DND-41 (cell line): ENCODE measurements around the gene POLR2I.
A peak's percentile ranks its signal among the peaks of the same experiment; 100 is the strongest.

ENCODE experiments used
- ATAC-seq: fragments of 200-7000 bp; cut with Tn5 transposase; 3 replicates; pipeline ENCODE4 v1.9.1; 2021; ENCODE audit warnings: low read depth; ENCODE audit not compliant: insufficient read depth
- DNase-seq: peaks from one replicate; pipeline ENCODE4 v3.0.0-alpha.2; 2020
- H2AFZ ChIP-seq: 2 replicates; pipeline ENCODE4 v1.6.0; 2012; ENCODE audit warnings: low read depth, low read length
- H3K27ac ChIP-seq: 2 replicates; pipeline ENCODE4 v1.5.1; 2012; ENCODE audit warnings: low read length, inconsistent platforms
- H3K27me3 ChIP-seq: fragments of 200-600 bp; sonication (generic); 2 replicates; pipeline ENCODE4 v1.6.0; 2012; ENCODE audit warnings: low read length, mild to moderate bottlenecking, inconsistent platforms; ENCODE audit not compliant: insufficient read depth, poor library complexity
- H3K36me3 ChIP-seq: 2 replicates; pipeline ENCODE4 v1.5.1; 2012; ENCODE audit warnings: low read length, inconsistent platforms; ENCODE audit not compliant: insufficient read depth
- H3K4me1 ChIP-seq: 2 replicates; pipeline ENCODE4 v1.5.1; 2012; ENCODE audit warnings: mild to moderate bottlenecking, low read length; ENCODE audit not compliant: insufficient read depth
- H3K4me2 ChIP-seq: 2 replicates; pipeline ENCODE4 v1.6.0; 2012; ENCODE audit warnings: mild to moderate bottlenecking, moderate library complexity, low read length, inconsistent platforms; ENCODE audit not compliant: insufficient read depth
- H3K4me3 ChIP-seq, 2 experiments: fragments of 200-600 bp in 1 of 2; shearing (Covaris generic) in 1 of 2; 2 replicates each; pipeline ENCODE4 v1.5.1; 2012 to 2016; ENCODE audit warnings: inconsistent platforms in 2 of 2, low read length in 2 of 2, mild to moderate bottlenecking in 2 of 2, low read depth in 1 of 2, moderate library complexity in 1 of 2
- H3K79me2 ChIP-seq: 2 replicates; pipeline ENCODE4 v1.6.0; 2012; ENCODE audit warnings: low read length, inconsistent platforms; ENCODE audit not compliant: insufficient read depth
- H3K9ac ChIP-seq: 2 replicates; pipeline ENCODE4 v1.6.0; 2012; ENCODE audit warnings: low read depth, mild to moderate bottlenecking, inconsistent platforms, low read length, moderate library complexity
- H3K9me3 ChIP-seq: 2 replicates; pipeline ENCODE4 v1.5.1; 2012; ENCODE audit warnings: low read length, moderate library complexity, mild to moderate bottlenecking, inconsistent platforms; ENCODE audit not compliant: insufficient read depth, severe bottlenecking
- H4K20me1 ChIP-seq: 2 replicates; pipeline ENCODE4 v1.6.0; 2012; ENCODE audit warnings: low read length; ENCODE audit not compliant: insufficient read depth
- CTCF ChIP-seq: IDR thresholded peaks from 2 replicates; pipeline ENCODE4 v1.5.1; 2012; ENCODE audit warnings: borderline replicate concordance, low read length, moderate library complexity, mild to moderate bottlenecking; ENCODE audit not compliant: poor library complexity, severe bottlenecking; ENCODE audit errors: extremely low read depth
- EZH2 ChIP-seq: IDR thresholded peaks from 3 replicates; pipeline ENCODE4 v1.6.1; 2012; ENCODE audit warnings: borderline replicate concordance, low read depth, mild to moderate bottlenecking, moderate library complexity, low read length, inconsistent platforms; ENCODE audit not compliant: severe bottlenecking

Gene POLR2I

GRCh38 chr19:36113894-36114720 lies 568 bp downstream of the POLR2I start:
- Histone ChIP-seq H3K4me1 (peaks cover 34% of the 10 kb centered on the region), H3K4me2 (peak overlapping the region; percentile 96), H3K79me2 (peaks cover 41% of the 10 kb centered on the region), H3K36me3 (peaks cover 49% of the 10 kb centered on the region), H4K20me1 (peaks cover 12% of the 10 kb centered on the region), H2AFZ (peak overlapping the region; percentile 80), H3K9ac (peak overlapping the region; percentile 72), H3K27me3 (no peaks in the 10 kb centered on the region), H3K27ac (peak overlapping the region; percentile 79), H3K4me3 (peak overlapping the region; percentile 55 to 68; a peak in 3 of 4 replicates), H3K9me3 (no peaks in the 10 kb centered on the region)
- DNase-seq (no peak), ATAC-seq (no peak)
- TF ChIP-seq CTCF (peak; percentile 15), EZH2 (no peak)

GRCh38 chr19:36113425-36113824 lies 1.2 kb downstream of the POLR2I start:
- peak overlapping the region; percentile 96 for H3K4me2 ChIP-seq
- peak overlapping the region; percentile 72 for H3K9ac ChIP-seq
- H3K4me1 ChIP-seq: peaks cover 34% of the 10 kb centered on the region
- ATAC-seq (no peak), DNase-seq (no peak)
- H2AFZ ChIP-seq: no peak overlapping the region
- no peak overlapping the region for H3K27ac ChIP-seq
- peaks cover 12% of the 10 kb centered on the region for H4K20me1 ChIP-seq
- peak overlapping the region; percentile 55 to 68; a peak in 3 of 4 replicates for H3K4me3 ChIP-seq
- no peak for TF ChIP-seq CTCF
- no peak for TF ChIP-seq EZH2
- no peaks in the 10 kb centered on the region for H3K27me3 ChIP-seq
- H3K9me3 ChIP-seq: no peaks in the 10 kb centered on the region
- peaks cover 42% of the 10 kb centered on the region for H3K36me3 ChIP-seq
- peaks cover 41% of the 10 kb centered on the region for H3K79me2 ChIP-seq

GRCh38 chr19:36112678-36113077 lies 2.0 kb downstream of the POLR2I start:
- ATAC-seq: no peak
- no peak overlapping the region; the same call in 1 of the 2 replicates for H3K9ac ChIP-seq
- DNase-seq: no peak
- H3K36me3 ChIP-seq: peaks cover 36% of the 10 kb centered on the region
- no peaks in the 10 kb centered on the region for H3K9me3 ChIP-seq
- H3K4me2 ChIP-seq: peak overlapping the region; percentile 96; the same call in 1 of the 2 replicates
- peak overlapping the region in 1 of 2 experiments; percentile 68; a peak in 1 of 4 replicates for H3K4me3 ChIP-seq
- peaks cover 36% of the 10 kb centered on the region for H3K79me2 ChIP-seq
- H3K27me3 ChIP-seq: no peaks in the 10 kb centered on the region
- H3K27ac ChIP-seq: no peak overlapping the region
- peaks cover 12% of the 10 kb centered on the region for H4K20me1 ChIP-seq
- H2AFZ ChIP-seq: no peak overlapping the region
- TF ChIP-seq CTCF (no peak), EZH2 (no peak)
- peaks cover 31% of the 10 kb centered on the region for H3K4me1 ChIP-seq
